Panc1 (cell line): ENCODE results near the gene LYPD4. TPM values are rescaled to one million over a fixed set of nuclear protein-coding genes. Genes with fewer than 3 reads are reported as not detected.
A peak's percentile ranks its signal among the peaks of the same experiment; 100 is the strongest.

ENCODE experiments used
- ATAC-seq: fragments of 200-7000 bp; cut with Tn5 transposase; 2 replicates; pipeline ENCODE4 v1.9.1; 2020; ENCODE audit warnings: mild to moderate bottlenecking, moderate library complexity
- BruUV-seq: library from RNA; stranded (reverse); fragments of 400-500 nt; replicated peaks from 2 replicates; lab custom pipeline; 2021; lab: Mats Ljungman, UMichigan
- CTCF ChIA-PET: fragments of 300-600 bp; sonication (Branson Sonifier 250); formaldehyde crosslinking; loops from one replicate; lab custom pipeline; 2022; ENCODE audit warnings: antibody characterized with exemption; lab: Charles Lee
- POLR2A ChIA-PET: fragments of 300-600 bp; sonication (Branson Sonifier 250); formaldehyde crosslinking; loops from one replicate; lab custom pipeline; 2022; ENCODE audit warnings: antibody characterized with exemption; lab: Charles Lee
- DNase-seq: peaks from one replicate; pipeline ENCODE4 v3.0.0-alpha.2; 2010; ENCODE audit warnings: low read depth, low spot score
- H3K27ac ChIP-seq: 2 replicates; pipeline ENCODE4 v1.5.1; 2011; ENCODE audit warnings: mild to moderate bottlenecking, low read length, inconsistent platforms
- H3K27me3 ChIP-seq: fragments of 200-500 bp; sonication (Bioruptor generic); 2 replicates; pipeline ENCODE4 v1.6.0; 2014; ENCODE audit warnings: low read length, inconsistent platforms; ENCODE audit not compliant: control insufficient read depth, insufficient read depth
- H3K36me3 ChIP-seq: fragments of 200-500 bp; sonication (Bioruptor generic); 2 replicates; pipeline ENCODE4 v1.5.1; 2014; ENCODE audit warnings: inconsistent platforms, mild to moderate bottlenecking, low read length, moderate library complexity; ENCODE audit not compliant: control insufficient read depth, insufficient read depth
- H3K4me1 ChIP-seq: 2 replicates; pipeline ENCODE4 v1.5.1; 2011; ENCODE audit warnings: inconsistent platforms, mild to moderate bottlenecking, low read length, moderate library complexity; ENCODE audit not compliant: control insufficient read depth, insufficient read depth
- H3K4me3 ChIP-seq, 2 experiments: 2 replicates each; pipeline ENCODE4 v1.5.1; 2011 to 2012; ENCODE audit warnings: low read depth in 2 of 2, low read length in 2 of 2, mild to moderate bottlenecking in 2 of 2, inconsistent platforms in 1 of 2, moderate library complexity in 1 of 2
- H3K9me3 ChIP-seq: fragments of 200-500 bp; sonication (Bioruptor generic); 2 replicates; pipeline ENCODE4 v1.5.1; 2014; ENCODE audit warnings: low read depth, mild to moderate bottlenecking, inconsistent platforms, low read length, moderate library complexity; ENCODE audit not compliant: control insufficient read depth, insufficient read depth
- CTCF ChIP-seq: fragments of 450-650 bp; IDR thresholded peaks from 2 replicates; pipeline ENCODE4 v1.5.1; 2017; ENCODE audit warnings: mild to moderate bottlenecking
- POLR2AphosphoS5 ChIP-seq: IDR thresholded peaks from 2 replicates; pipeline ENCODE4 v1.6.1; 2012; ENCODE audit warnings: mild to moderate bottlenecking, low read depth, low read length, moderate library complexity
- SIN3A ChIP-seq: IDR thresholded peaks from 2 replicates; pipeline ENCODE4 v1.6.1; 2012; ENCODE audit warnings: low read depth, mild to moderate bottlenecking, low read length, moderate library complexity, borderline replicate concordance; ENCODE audit not compliant: insufficient read depth
- TCF7L2 ChIP-seq: IDR thresholded peaks from 2 replicates; pipeline ENCODE4 v1.6.1; 2011; ENCODE audit warnings: mild to moderate bottlenecking, low read depth, low read length, inconsistent platforms
- in situ Hi-C: cut with HindIII; loops from 2 replicates; pipeline ENCODE4 v1.10.0; 2016; ENCODE audit warnings: low sequenced_read_pairs, low pct_unique_long_range_greater_than_20kb
- intact Hi-C: fragments of 100-400 bp; cut with micrococcal nuclease; formaldehyde crosslinking; loops from one replicate; pipeline ENCODE4 v1.10.0; 2022; ENCODE audit not compliant: unreplicated experiment
- total RNA-seq: library from RNA; stranded (reverse); gene quantifications from one replicate; pipeline ENCODE4 v1.2.1, GENCODE V29; 2021; ENCODE audit not compliant: unreplicated experiment
- TF ChIP-seq, protein P1 (sequence below), 2 experiments: IDR thresholded peaks; 2 replicates each; pipeline ENCODE4 v1.6.1; 2011 to 2012; ENCODE audit warnings: low read depth in 2 of 2, control low read depth in 1 of 2, low read length in 1 of 2, mild to moderate bottlenecking in 1 of 2, moderate library complexity in 1 of 2; ENCODE audit not compliant: insufficient read depth in 1 of 2

LYPD4 gene
- total RNA-seq, 1 experiment from 2014 or later, result not detected

DNA sequence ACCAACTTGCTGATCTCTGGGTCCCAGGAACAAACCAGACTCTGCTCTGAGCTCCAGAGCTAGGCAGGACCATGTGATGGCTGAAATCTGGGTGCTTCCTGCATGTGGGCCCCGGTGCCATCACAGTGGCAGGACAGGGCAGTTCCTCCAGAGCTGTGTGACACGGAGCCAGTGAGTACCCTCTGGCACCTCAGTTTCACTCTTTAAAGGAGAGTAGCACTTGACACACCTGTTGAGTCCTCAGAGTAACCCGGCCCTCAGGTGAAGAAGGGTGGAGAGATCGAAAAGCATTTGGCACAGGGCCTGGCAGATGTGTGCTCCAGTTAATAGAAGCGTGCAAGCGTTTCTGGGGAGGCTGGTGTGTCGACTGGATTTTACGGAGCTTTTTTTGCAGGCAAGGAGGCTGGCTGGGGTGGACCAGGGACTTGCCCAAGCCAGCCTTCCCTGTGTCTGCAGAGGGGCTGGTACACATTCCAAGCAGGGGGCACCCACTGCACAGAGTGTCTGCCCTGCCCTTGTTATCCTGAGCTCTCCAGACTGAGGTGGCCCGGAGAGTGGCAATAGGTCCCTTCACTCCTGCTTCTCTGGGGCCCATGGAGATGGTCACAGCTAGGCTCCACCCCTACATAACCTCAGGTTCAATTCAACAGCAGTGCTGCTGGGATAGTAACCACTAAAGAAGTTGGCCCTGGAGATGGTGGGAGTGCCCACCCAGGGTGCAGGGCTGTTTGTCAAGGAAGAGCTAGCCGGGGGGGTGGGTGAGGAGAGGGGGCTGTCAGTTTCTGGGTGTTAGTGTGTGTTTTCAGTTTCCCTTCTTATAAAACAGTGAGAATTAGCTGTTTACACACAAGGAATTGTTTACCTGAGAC lies 23.9 kb upstream of the LYPD4 start:
- Histone ChIP-seq H3K4me3 (no peak overlapping the region), H3K36me3 (peaks cover 9% of the 10 kb centered on the region), H3K27ac (0 out of 2 replicates have a peak overlapping the region, but pooled peaks have one; percentile 17), H3K27me3 (no peaks in the 10 kb centered on the region), H3K4me1 (peaks cover 13% of the 10 kb centered on the region), H3K9me3 (no peaks in the 10 kb centered on the region)
- in situ Hi-C loops (no loop called here), intact Hi-C loops (no loop called here)
- no peak for ATAC-seq
- ChIA-PET POLR2A (no interaction called here), CTCF (no interaction called here)
- BruUV-seq, result no TSS peak
- TF ChIP-seq SIN3A (no peak), POLR2AphosphoS5 (no peak), TCF7L2 (no peak), CTCF (no peak)
- TF ChIP-seq, protein P1, sequence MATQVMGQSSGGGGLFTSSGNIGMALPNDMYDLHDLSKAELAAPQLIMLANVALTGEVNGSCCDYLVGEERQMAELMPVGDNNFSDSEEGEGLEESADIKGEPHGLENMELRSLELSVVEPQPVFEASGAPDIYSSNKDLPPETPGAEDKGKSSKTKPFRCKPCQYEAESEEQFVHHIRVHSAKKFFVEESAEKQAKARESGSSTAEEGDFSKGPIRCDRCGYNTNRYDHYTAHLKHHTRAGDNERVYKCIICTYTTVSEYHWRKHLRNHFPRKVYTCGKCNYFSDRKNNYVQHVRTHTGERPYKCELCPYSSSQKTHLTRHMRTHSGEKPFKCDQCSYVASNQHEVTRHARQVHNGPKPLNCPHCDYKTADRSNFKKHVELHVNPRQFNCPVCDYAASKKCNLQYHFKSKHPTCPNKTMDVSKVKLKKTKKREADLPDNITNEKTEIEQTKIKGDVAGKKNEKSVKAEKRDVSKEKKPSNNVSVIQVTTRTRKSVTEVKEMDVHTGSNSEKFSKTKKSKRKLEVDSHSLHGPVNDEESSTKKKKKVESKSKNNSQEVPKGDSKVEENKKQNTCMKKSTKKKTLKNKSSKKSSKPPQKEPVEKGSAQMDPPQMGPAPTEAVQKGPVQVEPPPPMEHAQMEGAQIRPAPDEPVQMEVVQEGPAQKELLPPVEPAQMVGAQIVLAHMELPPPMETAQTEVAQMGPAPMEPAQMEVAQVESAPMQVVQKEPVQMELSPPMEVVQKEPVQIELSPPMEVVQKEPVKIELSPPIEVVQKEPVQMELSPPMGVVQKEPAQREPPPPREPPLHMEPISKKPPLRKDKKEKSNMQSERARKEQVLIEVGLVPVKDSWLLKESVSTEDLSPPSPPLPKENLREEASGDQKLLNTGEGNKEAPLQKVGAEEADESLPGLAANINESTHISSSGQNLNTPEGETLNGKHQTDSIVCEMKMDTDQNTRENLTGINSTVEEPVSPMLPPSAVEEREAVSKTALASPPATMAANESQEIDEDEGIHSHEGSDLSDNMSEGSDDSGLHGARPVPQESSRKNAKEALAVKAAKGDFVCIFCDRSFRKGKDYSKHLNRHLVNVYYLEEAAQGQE (IDR thresholded peaks at IDR 0.05; ENCODE audit: insufficient read depth in 1 of 2, low read depth in 2 of 2, low read length in 1 of 2), result no peak
- no peak for DNase-seq

DNA sequence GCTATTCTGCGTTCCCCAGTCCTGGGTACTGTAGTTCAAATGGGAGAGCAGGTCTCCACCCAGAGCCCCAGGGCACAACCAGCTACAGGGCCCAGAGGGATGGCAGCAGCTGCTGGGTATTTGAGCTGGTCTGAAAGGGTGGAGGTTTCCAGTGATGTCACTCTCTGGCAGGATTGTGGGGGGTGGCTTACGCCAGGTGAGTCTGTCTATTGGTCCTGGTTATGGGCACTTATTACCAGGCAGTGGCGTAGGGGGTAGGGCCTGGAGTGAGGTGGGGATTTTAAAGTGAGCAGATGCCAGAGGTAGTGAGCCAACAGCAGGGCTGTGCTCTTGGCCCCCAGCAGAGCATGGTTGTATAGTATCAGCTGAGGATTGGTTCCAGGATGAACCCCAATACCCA lies 21.8 kb upstream of the LYPD4 start:
- Histone ChIP-seq H3K4me3 (no peak overlapping the region), H3K4me1 (peaks cover 30% of the 10 kb centered on the region), H3K9me3 (no peaks in the 10 kb centered on the region), H3K27ac (no peak overlapping the region), H3K27me3 (no peaks in the 10 kb centered on the region), H3K36me3 (peaks cover 18% of the 10 kb centered on the region)
- TF ChIP-seq POLR2AphosphoS5 (0 out of 2 replicates have a peak, but pooled peaks have one; percentile 27), SIN3A (no peak)
- ATAC-seq, result no peak
- in situ Hi-C loops (no loop called here), intact Hi-C loops (no loop called here)
- POLR2A ChIA-PET, result no interaction called here
- BruUV-seq, result no TSS peak
- DNase-seq, result no peak
- CTCF ChIA-PET, result interaction anchor here (0.6 kb wide), 1 partner anchor 68 kb away, joined by 5 read pairs; no protein-coding TSS in a partner anchor

GRCh38 chr19:41864374-41864773 lies 19.9 kb upstream of the LYPD4 start:
- Histone ChIP-seq H3K9me3 (no peaks in the 10 kb centered on the region), H3K27me3 (no peaks in the 10 kb centered on the region), H3K4me3 (no peak overlapping the region), H3K4me1 (peaks cover 32% of the 10 kb centered on the region), H3K27ac (0 out of 2 replicates have a peak overlapping the region, but pooled peaks have one; percentile 17), H3K36me3 (peaks cover 30% of the 10 kb centered on the region)
- no peak for DNase-seq
- ATAC-seq, result no peak
- POLR2A ChIA-PET, result no interaction called here
- in situ Hi-C loops (no loop called here), intact Hi-C loops (no loop called here)
- no peak for TF ChIP-seq POLR2AphosphoS5
- CTCF ChIA-PET, result no interaction called here
- no TSS peak for BruUV-seq
